Measurements from ENCODE around the gene AP1M1.

The AP1M1 gene

DNA sequence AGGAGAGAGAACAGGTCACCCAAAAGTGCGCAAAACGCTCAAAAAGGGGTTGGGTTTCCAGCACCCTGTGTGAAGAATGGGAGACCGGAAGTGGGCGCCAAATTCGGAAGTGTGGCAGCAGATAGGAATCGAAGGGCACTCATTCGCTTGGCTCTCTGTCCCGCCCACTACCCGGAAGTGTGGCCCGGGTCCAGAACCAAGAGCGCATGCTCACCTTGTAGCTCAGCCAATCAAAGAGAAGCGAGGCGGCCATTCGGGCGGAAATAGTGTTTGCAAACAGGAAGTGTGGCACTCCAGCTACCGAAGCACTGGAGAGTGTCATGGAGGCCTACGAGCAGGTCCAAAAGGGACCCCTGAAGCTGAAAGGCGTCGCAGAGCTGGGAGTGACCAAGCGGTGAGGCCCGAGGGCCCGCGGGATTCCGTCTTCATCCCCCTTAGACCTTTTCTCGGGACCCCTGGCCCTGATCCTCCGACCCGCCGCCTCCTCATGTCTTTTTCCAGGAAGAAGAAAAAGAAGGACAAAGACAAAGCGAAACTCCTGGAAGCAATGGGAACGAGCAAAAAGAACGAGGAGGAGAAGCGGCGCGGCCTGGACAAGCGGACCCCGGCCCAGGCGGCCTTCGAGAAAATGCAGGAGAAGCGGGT lies 12.5 kb upstream of the AP1M1 start, which contains the start of gene FAM32A:
Gene FAM32A (plus strand): TSS at position 288 of the 645 bp plus-strand sequence. CDS start 33 bp downstream, at position 321.
- peak; percentile 92 for ATAC-seq

DNA sequence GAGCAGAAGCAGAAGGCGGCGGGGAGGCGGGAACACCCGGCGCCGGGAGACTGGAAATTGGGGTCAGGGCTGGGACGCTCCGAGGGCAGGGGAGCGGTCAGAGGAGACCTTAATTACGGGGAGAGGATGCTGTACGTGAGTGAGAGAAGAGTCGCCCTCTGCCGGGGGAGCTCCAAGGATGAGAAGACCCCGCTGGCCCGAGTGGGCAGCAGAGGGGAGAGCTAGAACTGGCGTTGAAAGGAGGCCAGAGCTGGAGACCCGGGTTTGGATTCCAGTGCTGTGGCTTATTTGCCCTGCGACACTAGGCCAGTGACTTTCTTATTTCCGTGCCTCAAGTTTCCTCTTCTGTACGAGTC lies 12.0 kb upstream of the AP1M1 start:
- TF ChIP-seq OSR1 (CRISPR knock-in tag; IDR thresholded peaks at IDR 0.05), result no peak
- no peak for TF ChIP-seq ESRRG (CRISPR knock-in tag; IDR thresholded peaks at IDR 0.05)
- peak; percentile 67 for ATAC-seq

More for the DNA sequence above, 12.5 kb upstream of the AP1M1 start, which contains the start of gene FAM32A:
- TF ChIP-seq, protein P1, sequence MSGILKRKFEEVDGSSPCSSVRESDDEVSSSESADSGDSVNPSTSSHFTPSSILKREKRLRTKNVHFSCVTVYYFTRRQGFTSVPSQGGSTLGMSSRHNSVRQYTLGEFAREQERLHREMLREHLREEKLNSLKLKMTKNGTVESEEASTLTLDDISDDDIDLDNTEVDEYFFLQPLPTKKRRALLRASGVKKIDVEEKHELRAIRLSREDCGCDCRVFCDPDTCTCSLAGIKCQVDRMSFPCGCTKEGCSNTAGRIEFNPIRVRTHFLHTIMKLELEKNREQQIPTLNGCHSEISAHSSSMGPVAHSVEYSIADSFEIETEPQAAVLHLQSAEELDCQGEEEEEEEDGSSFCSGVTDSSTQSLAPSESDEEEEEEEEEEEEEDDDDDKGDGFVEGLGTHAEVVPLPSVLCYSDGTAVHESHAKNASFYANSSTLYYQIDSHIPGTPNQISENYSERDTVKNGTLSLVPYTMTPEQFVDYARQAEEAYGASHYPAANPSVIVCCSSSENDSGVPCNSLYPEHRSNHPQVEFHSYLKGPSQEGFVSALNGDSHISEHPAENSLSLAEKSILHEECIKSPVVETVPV (CRISPR knock-in tag; IDR thresholded peaks at IDR 0.05), result no peak
- TF ChIP-seq PPARA (CRISPR knock-in tag; IDR thresholded peaks at IDR 0.05; ENCODE audit: borderline replicate concordance), result no peak
- TF ChIP-seq ARNTL (CRISPR knock-in tag; IDR thresholded peaks at IDR 0.05; ENCODE audit: borderline replicate concordance, low read depth), result no peak
- no peak for TF ChIP-seq ESRRG (CRISPR knock-in tag; IDR thresholded peaks at IDR 0.05)
- TF ChIP-seq, protein P2, sequence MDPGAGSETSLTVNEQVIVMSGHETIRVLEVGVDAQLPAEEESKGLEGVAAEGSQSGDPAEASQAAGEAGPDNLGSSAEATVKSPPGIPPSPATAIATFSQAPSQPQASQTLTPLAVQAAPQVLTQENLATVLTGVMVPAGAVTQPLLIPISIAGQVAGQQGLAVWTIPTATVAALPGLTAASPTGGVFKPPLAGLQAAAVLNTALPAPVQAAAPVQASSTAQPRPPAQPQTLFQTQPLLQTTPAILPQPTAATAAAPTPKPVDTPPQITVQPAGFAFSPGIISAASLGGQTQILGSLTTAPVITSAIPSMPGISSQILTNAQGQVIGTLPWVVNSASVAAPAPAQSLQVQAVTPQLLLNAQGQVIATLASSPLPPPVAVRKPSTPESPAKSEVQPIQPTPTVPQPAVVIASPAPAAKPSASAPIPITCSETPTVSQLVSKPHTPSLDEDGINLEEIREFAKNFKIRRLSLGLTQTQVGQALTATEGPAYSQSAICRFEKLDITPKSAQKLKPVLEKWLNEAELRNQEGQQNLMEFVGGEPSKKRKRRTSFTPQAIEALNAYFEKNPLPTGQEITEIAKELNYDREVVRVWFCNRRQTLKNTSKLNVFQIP (CRISPR knock-in tag; IDR thresholded peaks at IDR 0.05; ENCODE audit: borderline replicate concordance, low read depth), result no peak
- TF ChIP-seq OSR1 (CRISPR knock-in tag; IDR thresholded peaks at IDR 0.05), result no peak
- TF ChIP-seq, protein P3, sequence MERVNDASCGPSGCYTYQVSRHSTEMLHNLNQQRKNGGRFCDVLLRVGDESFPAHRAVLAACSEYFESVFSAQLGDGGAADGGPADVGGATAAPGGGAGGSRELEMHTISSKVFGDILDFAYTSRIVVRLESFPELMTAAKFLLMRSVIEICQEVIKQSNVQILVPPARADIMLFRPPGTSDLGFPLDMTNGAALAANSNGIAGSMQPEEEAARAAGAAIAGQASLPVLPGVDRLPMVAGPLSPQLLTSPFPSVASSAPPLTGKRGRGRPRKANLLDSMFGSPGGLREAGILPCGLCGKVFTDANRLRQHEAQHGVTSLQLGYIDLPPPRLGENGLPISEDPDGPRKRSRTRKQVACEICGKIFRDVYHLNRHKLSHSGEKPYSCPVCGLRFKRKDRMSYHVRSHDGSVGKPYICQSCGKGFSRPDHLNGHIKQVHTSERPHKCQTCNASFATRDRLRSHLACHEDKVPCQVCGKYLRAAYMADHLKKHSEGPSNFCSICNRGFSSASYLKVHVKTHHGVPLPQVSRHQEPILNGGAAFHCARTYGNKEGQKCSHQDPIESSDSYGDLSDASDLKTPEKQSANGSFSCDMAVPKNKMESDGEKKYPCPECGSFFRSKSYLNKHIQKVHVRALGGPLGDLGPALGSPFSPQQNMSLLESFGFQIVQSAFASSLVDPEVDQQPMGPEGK (CRISPR knock-in tag; IDR thresholded peaks at IDR 0.05; ENCODE audit: borderline replicate concordance), result no peak
- TF ChIP-seq ZFP3 (CRISPR knock-in tag; IDR thresholded peaks at IDR 0.05), result no peak
- TF ChIP-seq ZC3H10 (CRISPR knock-in tag; IDR thresholded peaks at IDR 0.05), result no peak
- no peak for TF ChIP-seq ZNF8 (CRISPR knock-in tag; IDR thresholded peaks at IDR 0.05)
- TF ChIP-seq TOX (CRISPR knock-in tag; IDR thresholded peaks at IDR 0.05; ENCODE audit: borderline replicate concordance), result no peak
- TF ChIP-seq GLIS3 (CRISPR knock-in tag; IDR thresholded peaks at IDR 0.05), result no peak

DNA sequence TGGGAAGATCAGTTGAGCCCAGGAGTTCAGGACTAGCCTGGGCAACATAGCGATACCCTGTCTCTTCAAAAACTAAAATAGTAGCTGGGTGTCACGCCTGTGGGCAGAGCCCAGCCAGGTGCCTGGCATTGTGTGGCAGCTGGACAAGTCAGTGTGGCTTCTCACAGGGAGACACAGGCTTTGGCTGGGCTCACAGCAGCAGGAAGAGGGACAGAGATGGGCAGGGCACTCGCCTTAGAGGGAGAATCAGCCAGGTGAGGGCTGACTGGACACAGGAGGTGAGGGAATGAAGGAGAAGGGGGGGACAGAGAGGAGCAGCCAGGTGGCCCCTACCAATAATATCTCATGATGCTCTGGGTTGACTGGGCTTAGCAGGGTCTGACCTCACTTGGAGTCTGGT lies 9.2 kb upstream of the AP1M1 start:
- no peak for ATAC-seq
- no peak for TF ChIP-seq ISL1 (CRISPR knock-in tag; IDR thresholded peaks at IDR 0.05)
- TF ChIP-seq TCF4 (CRISPR knock-in tag; IDR thresholded peaks at IDR 0.05; ENCODE audit: borderline replicate concordance), result no peak
- TF ChIP-seq ZFP3 (CRISPR knock-in tag; IDR thresholded peaks at IDR 0.05), result no peak
- no peak for TF ChIP-seq CSDC2 (CRISPR knock-in tag; IDR thresholded peaks at IDR 0.05)
- TF ChIP-seq ARNTL (CRISPR knock-in tag; IDR thresholded peaks at IDR 0.05; ENCODE audit: borderline replicate concordance, low read depth), result no peak
- TF ChIP-seq, protein P3 (CRISPR knock-in tag; IDR thresholded peaks at IDR 0.05; ENCODE audit: borderline replicate concordance), result no peak
- TF ChIP-seq PPARA (CRISPR knock-in tag; IDR thresholded peaks at IDR 0.05; ENCODE audit: borderline replicate concordance), result no peak
- no peak for TF ChIP-seq ZC3H10 (CRISPR knock-in tag; IDR thresholded peaks at IDR 0.05)
- TF ChIP-seq, protein P4, sequence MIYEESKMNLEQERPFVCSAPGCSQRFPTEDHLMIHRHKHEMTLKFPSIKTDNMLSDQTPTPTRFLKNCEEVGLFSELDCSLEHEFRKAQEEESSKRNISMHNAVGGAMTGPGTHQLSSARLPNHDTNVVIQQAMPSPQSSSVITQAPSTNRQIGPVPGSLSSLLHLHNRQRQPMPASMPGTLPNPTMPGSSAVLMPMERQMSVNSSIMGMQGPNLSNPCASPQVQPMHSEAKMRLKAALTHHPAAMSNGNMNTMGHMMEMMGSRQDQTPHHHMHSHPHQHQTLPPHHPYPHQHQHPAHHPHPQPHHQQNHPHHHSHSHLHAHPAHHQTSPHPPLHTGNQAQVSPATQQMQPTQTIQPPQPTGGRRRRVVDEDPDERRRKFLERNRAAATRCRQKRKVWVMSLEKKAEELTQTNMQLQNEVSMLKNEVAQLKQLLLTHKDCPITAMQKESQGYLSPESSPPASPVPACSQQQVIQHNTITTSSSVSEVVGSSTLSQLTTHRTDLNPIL (CRISPR knock-in tag; IDR thresholded peaks at IDR 0.05; ENCODE audit: low read depth), result no peak
- TF ChIP-seq, protein P5, sequence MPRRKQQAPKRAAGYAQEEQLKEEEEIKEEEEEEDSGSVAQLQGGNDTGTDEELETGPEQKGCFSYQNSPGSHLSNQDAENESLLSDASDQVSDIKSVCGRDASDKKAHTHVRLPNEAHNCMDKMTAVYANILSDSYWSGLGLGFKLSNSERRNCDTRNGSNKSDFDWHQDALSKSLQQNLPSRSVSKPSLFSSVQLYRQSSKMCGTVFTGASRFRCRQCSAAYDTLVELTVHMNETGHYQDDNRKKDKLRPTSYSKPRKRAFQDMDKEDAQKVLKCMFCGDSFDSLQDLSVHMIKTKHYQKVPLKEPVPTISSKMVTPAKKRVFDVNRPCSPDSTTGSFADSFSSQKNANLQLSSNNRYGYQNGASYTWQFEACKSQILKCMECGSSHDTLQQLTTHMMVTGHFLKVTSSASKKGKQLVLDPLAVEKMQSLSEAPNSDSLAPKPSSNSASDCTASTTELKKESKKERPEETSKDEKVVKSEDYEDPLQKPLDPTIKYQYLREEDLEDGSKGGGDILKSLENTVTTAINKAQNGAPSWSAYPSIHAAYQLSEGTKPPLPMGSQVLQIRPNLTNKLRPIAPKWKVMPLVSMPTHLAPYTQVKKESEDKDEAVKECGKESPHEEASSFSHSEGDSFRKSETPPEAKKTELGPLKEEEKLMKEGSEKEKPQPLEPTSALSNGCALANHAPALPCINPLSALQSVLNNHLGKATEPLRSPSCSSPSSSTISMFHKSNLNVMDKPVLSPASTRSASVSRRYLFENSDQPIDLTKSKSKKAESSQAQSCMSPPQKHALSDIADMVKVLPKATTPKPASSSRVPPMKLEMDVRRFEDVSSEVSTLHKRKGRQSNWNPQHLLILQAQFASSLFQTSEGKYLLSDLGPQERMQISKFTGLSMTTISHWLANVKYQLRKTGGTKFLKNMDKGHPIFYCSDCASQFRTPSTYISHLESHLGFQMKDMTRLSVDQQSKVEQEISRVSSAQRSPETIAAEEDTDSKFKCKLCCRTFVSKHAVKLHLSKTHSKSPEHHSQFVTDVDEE (CRISPR knock-in tag; IDR thresholded peaks at IDR 0.05), result no peak
- no peak for TF ChIP-seq OSR1 (CRISPR knock-in tag; IDR thresholded peaks at IDR 0.05)
- no peak for TF ChIP-seq TOX (CRISPR knock-in tag; IDR thresholded peaks at IDR 0.05; ENCODE audit: borderline replicate concordance)
- TF ChIP-seq GLIS3 (CRISPR knock-in tag; IDR thresholded peaks at IDR 0.05), result no peak
- TF ChIP-seq SNAI2 (CRISPR knock-in tag; IDR thresholded peaks at IDR 0.05), result no peak
- no peak for TF ChIP-seq ZNF8 (CRISPR knock-in tag; IDR thresholded peaks at IDR 0.05)
- no peak for TF ChIP-seq ZNF565 (CRISPR knock-in tag; conservative IDR thresholded peaks at IDR 0.05; ENCODE audit: low read depth)
- TF ChIP-seq ZFP30 (CRISPR knock-in tag; IDR thresholded peaks at IDR 0.05), result no peak
- TF ChIP-seq, protein P2 (CRISPR knock-in tag; IDR thresholded peaks at IDR 0.05; ENCODE audit: borderline replicate concordance, low read depth), result no peak
- TF ChIP-seq, protein P1 (CRISPR knock-in tag; IDR thresholded peaks at IDR 0.05), result no peak
- TF ChIP-seq ESRRG (CRISPR knock-in tag; IDR thresholded peaks at IDR 0.05), result no peak
